NCI-H146 treated with DMSO at 0.1 percent for 48 hours (cell line): ENCODE data around the gene DISP2.

ENCODE experiments used
- DNase-seq: peaks from one replicate; lab custom pipeline; 2025; ENCODE audit not compliant: unreplicated experiment; lab: John Stamatoyannopoulos, UW

Gene DISP2

GRCh38 chr15:40421246-40422157 lies 63.5 kb downstream of the DISP2 start:
- DNase-seq = peak; percentile 9

- no peak for DNase-seq
Measured at GRCh38 chr15:40424483-40425115, 66.6 kb downstream of the DISP2 start.

- no peak for DNase-seq
Measured at GRCh38 chr15:40425681-40426080, 67.7 kb downstream of the DISP2 start.

- DNase-seq = no peak
Measured at GRCh38 chr15:40427188-40427587, 69.2 kb downstream of the DISP2 start.

- DNase-seq = no peak
Measured at GRCh38 chr15:40428185-40428584, 70.2 kb downstream of the DISP2 start.
